GM12801 (cell line): ENCODE measurements around the gene ABHD12.

Source experiments
- CTCF ChIP-seq: IDR thresholded peaks from one replicate; pipeline ENCODE4 v1.5.1; 2011; ENCODE audit warnings: control low read depth; ENCODE audit not compliant: insufficient read length; ENCODE audit errors: extremely low read depth

Gene ABHD12

GRCh38 chr20:25309395-25310267, 81.0 kb downstream of the ABHD12 start:
- TF ChIP-seq CTCF: no peak

- TF ChIP-seq CTCF: no peak
These were observed 81.8 kb downstream of the ABHD12 start for GRCh38 chr20:25308671-25309394.

- no peak for TF ChIP-seq CTCF
These were observed 82.5 kb downstream of the ABHD12 start for GRCh38 chr20:25308083-25308491.

- no peak for TF ChIP-seq CTCF
These were observed 83.4 kb downstream of the ABHD12 start for GRCh38 chr20:25306991-25307903.

DNA sequence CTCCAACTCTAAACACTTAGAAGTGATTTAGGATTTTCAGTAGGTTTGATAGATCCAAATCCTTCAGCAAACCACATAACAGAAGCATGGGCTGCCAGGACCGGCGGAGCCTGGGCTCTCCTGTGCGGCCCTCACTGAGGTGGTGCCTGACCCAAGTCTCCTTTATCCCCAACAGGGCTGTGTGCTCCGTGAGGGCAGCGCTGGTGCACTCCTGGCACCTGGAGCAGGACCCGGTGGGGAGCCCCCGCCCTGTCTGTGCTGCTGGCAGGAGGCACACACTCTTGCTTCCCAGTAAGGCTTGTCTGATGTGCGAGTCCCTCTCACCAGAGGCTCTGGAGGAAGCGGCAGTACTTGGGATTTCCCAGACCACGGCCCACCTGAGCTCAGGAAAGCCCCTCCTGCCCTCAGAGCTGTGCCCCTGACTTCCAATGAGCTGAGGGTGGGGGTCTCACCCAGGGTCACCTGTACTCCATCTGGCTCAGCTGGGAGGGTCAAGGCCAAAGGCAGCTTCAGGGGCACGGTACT, 86.5 kb downstream of the ABHD12 start:
- TF ChIP-seq CTCF: no peak

DNA sequence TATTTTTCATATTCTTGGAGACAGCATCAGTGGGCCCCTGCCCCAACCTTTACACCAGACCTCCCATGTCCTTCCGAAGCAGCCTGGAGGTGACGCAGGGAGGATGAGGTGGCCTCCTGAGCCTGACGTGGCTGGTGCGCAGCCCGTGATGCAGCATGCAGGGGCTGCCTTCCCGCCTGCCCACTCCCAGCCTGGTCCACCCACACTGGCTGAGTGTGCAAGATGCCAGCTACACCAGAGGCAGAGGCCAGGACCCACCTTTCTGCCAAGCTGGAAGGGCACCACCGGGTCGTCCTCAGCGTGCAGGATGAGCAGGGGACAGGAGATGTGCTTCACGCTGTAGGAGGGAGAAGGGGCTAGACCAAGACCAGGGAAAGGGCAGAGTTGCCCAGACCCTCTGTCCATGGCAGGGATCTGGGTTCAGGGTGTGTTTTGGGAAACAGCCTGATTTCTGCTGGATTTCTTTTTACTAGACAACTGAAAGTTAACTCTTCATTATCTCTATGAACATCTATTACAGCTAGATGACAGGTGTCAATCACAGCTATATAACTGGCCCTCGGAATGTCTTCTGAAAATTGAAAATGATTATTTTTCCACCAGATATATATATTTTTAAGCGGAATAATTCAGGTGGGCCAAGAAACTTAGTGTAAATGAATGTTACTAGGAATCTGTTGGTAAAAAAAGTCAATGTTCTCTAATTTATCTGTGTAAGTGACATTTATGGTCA, 87.2 kb downstream of the ABHD12 start:
- no peak for TF ChIP-seq CTCF
